ENCODE data around the gene LACTBL1. TPM values are rescaled to one million over a fixed set of nuclear protein-coding genes. Genes with fewer than 3 reads are reported as not detected.

LACTBL1 gene
- total RNA-seq, 1 donor from 2014 or later: not detected

GRCh38 chr1:22916471-22916820, 56.2 kb downstream of the LACTBL1 start:
- H3K36me3 Mint-ChIP-seq (ENCODE audit: insufficient read depth): peaks cover 11% of the 10 kb centered on the region
- no peak overlapping the region for H3K4me3 Mint-ChIP-seq (ENCODE audit: low read depth)
- H3K27me3 Mint-ChIP-seq: no peaks in the 10 kb centered on the region
- no peak overlapping the region for H3K27ac Mint-ChIP-seq
- DNase-seq (ENCODE audit: low spot score, unreplicated experiment): no peak
- no peaks in the 10 kb centered on the region for H3K9me3 Mint-ChIP-seq (ENCODE audit: low read depth)
- H3K4me1 Mint-ChIP-seq (ENCODE audit: low read depth): no peaks in the 10 kb centered on the region
- no peak for TF ChIP-seq CTCF (IDR thresholded peaks at IDR 0.05; ENCODE audit: unreplicated experiment)

GRCh38 chr1:22915816-22916470, 56.7 kb downstream of the LACTBL1 start:
- Mint-ChIP-seq H3K27me3 (no peaks in the 10 kb centered on the region), H3K27ac (no peak overlapping the region), H3K36me3 (ENCODE audit: insufficient read depth) (peaks cover 11% of the 10 kb centered on the region), H3K9me3 (ENCODE audit: low read depth) (no peaks in the 10 kb centered on the region), H3K4me3 (ENCODE audit: low read depth) (no peak overlapping the region), H3K4me1 (ENCODE audit: low read depth) (no peaks in the 10 kb centered on the region)
- DNase-seq (ENCODE audit: low spot score, unreplicated experiment): no peak
- TF ChIP-seq CTCF (IDR thresholded peaks at IDR 0.05; ENCODE audit: unreplicated experiment): no peak

- no peaks in the 10 kb centered on the region for H3K4me1 Mint-ChIP-seq (ENCODE audit: low read depth)
- DNase-seq (ENCODE audit: low spot score, unreplicated experiment): no peak
- no peaks in the 10 kb centered on the region for H3K27me3 Mint-ChIP-seq
- H3K4me3 Mint-ChIP-seq (ENCODE audit: low read depth): no peak overlapping the region
- no peaks in the 10 kb centered on the region for H3K9me3 Mint-ChIP-seq (ENCODE audit: low read depth)
- H3K27ac Mint-ChIP-seq: peak overlapping the region; percentile 63
- TF ChIP-seq CTCF (IDR thresholded peaks at IDR 0.05; ENCODE audit: unreplicated experiment): no peak
- H3K36me3 Mint-ChIP-seq (ENCODE audit: insufficient read depth): peaks cover 11% of the 10 kb centered on the region
Measured at GRCh38 chr1:22915231-22915630, 57.4 kb downstream of the LACTBL1 start.

GRCh38 chr1:22914633-22915217, 57.9 kb downstream of the LACTBL1 start:
- no peak overlapping the region for H3K4me3 Mint-ChIP-seq (ENCODE audit: low read depth)
- no peak for DNase-seq (ENCODE audit: low spot score, unreplicated experiment)
- H3K27ac Mint-ChIP-seq: peak overlapping the region; percentile 63
- TF ChIP-seq CTCF (IDR thresholded peaks at IDR 0.05; ENCODE audit: unreplicated experiment): no peak
- no peaks in the 10 kb centered on the region for H3K9me3 Mint-ChIP-seq (ENCODE audit: low read depth)
- peaks cover 11% of the 10 kb centered on the region for H3K36me3 Mint-ChIP-seq (ENCODE audit: insufficient read depth)
- H3K4me1 Mint-ChIP-seq (ENCODE audit: low read depth): no peaks in the 10 kb centered on the region
- no peaks in the 10 kb centered on the region for H3K27me3 Mint-ChIP-seq

GRCh38 chr1:22914156-22914555, 58.5 kb downstream of the LACTBL1 start:
- Mint-ChIP-seq H3K36me3 (ENCODE audit: insufficient read depth) (peaks cover 11% of the 10 kb centered on the region), H3K9me3 (ENCODE audit: low read depth) (no peaks in the 10 kb centered on the region), H3K27ac (no peak overlapping the region), H3K4me1 (ENCODE audit: low read depth) (no peaks in the 10 kb centered on the region), H3K4me3 (ENCODE audit: low read depth) (no peak overlapping the region), H3K27me3 (no peaks in the 10 kb centered on the region)
- no peak for DNase-seq (ENCODE audit: low spot score, unreplicated experiment)
- TF ChIP-seq CTCF (IDR thresholded peaks at IDR 0.05; ENCODE audit: unreplicated experiment): no peak
